ENCODE data around the gene LRRC3. TPM values are rescaled to one million over a fixed set of nuclear protein-coding genes. Genes with fewer than 3 reads are reported as not detected.
"Not testable (repeated sequence)": the region's sequence is repeated elsewhere in the genome, so short reads cannot be mapped to it uniquely, and the experiment has no call there.

LRRC3 gene
- polyA plus RNA-seq, 1 donor (not counting 4 experiments of a cell fraction or from before 2014, with no cell fraction given): 1.4 TPM

- Histone ChIP-seq H3K9ac (ENCODE audit: control insufficient read depth, extremely low read depth, insufficient read depth, low read length) (no peak overlapping the region), H3K9me1 (ENCODE audit: control insufficient read depth, extremely low read depth, insufficient read depth, low read length) (no peaks in the 10 kb centered on the region), H3K4me3 (ENCODE audit: control insufficient read depth in 2 of 3, extremely low read depth in 1 of 3, insufficient read depth in 2 of 3, low read depth in 1 of 3, low read length in 3 of 3) (no peak overlapping the region), H4K20me1 (ENCODE audit: control insufficient read depth, extremely low read depth, insufficient read depth, low read length) (no peaks in the 10 kb centered on the region), H3K27me3 (ENCODE audit: control insufficient read depth, extremely low read depth, insufficient read depth, low read length) (peaks cover 8% of the 10 kb centered on the region), H3K9me3 (ENCODE audit: control insufficient read depth, low read depth, low read length) (peaks cover 1% of the 10 kb centered on the region), H3K4me1 (ENCODE audit: control insufficient read depth, extremely low read depth, insufficient read depth, low read length) (no peaks in the 10 kb centered on the region), H3K36me3 (ENCODE audit: control insufficient read depth in 2 of 2, extremely low read depth in 1 of 2, insufficient read depth in 2 of 2, low read length in 2 of 2) (no peaks in the 10 kb centered on the region), H3K27ac (ENCODE audit: control insufficient read depth, insufficient read depth, low read length) (no peak overlapping the region), H3K4me2 (ENCODE audit: control insufficient read depth, extremely low read depth, insufficient read depth, low read depth, low read length) (no peak overlapping the region), H3K79me2 (ENCODE audit: control insufficient read depth, insufficient read depth, low read length) (no peaks in the 10 kb centered on the region), H2AFZ (ENCODE audit: control insufficient read depth, low read length) (no peak overlapping the region)
- no peak for FAIRE-seq
- no peak for DNase-seq (ENCODE audit: low read depth, low spot score)
- dilution Hi-C loops (cut with MboI; ENCODE audit: extremely low pct_ligation_motif_present, low sequenced_read_pairs): no loop called here
- TF ChIP-seq CTCF (optimal IDR thresholded peaks at IDR 0.05 in 1 of 3, IDR thresholded peaks at IDR 0.05 in 1 of 3, conservative IDR thresholded peaks at IDR 0.05 in 1 of 3; ENCODE audit: extremely low read depth in 1 of 3, insufficient read depth in 2 of 3, low read length in 3 of 3) (no peak), EZH2 (IDR thresholded peaks at IDR 0.05; ENCODE audit: low read length) (no peak)
Measured at GRCh38 chr21:44500111-44500510, 44.8 kb downstream of the LRRC3 start.

GRCh38 chr21:44502171-44502958, 47.1 kb downstream of the LRRC3 start:
- no peak overlapping the region for H3K9ac ChIP-seq (ENCODE audit: control insufficient read depth, extremely low read depth, insufficient read depth, low read length)
- no peaks in the 10 kb centered on the region for H3K9me1 ChIP-seq (ENCODE audit: control insufficient read depth, extremely low read depth, insufficient read depth, low read length)
- no peak overlapping the region for H2AFZ ChIP-seq (ENCODE audit: control insufficient read depth, low read length)
- dilution Hi-C loops (cut with MboI; ENCODE audit: extremely low pct_ligation_motif_present, low sequenced_read_pairs): no loop called here
- DNase-seq (ENCODE audit: low read depth, low spot score) (no peak), FAIRE-seq (no peak)
- no peak overlapping the region for H3K4me2 ChIP-seq (ENCODE audit: control insufficient read depth, extremely low read depth, insufficient read depth, low read depth, low read length)
- no peak overlapping the region for H3K27ac ChIP-seq (ENCODE audit: control insufficient read depth, insufficient read depth, low read length)
- TF ChIP-seq CTCF (optimal IDR thresholded peaks at IDR 0.05 in 1 of 3, IDR thresholded peaks at IDR 0.05 in 1 of 3, conservative IDR thresholded peaks at IDR 0.05 in 1 of 3; ENCODE audit: extremely low read depth in 1 of 3, insufficient read depth in 2 of 3, low read length in 3 of 3) (no peak), EZH2 (IDR thresholded peaks at IDR 0.05; ENCODE audit: low read length) (no peak)
- H3K9me3 ChIP-seq (ENCODE audit: control insufficient read depth, low read depth, low read length): no peaks in the 10 kb centered on the region
- no peaks in the 10 kb centered on the region for H3K36me3 ChIP-seq (ENCODE audit: control insufficient read depth in 2 of 2, extremely low read depth in 1 of 2, insufficient read depth in 2 of 2, low read length in 2 of 2)
- no peaks in the 10 kb centered on the region for H4K20me1 ChIP-seq (ENCODE audit: control insufficient read depth, extremely low read depth, insufficient read depth, low read length)
- no peaks in the 10 kb centered on the region for H3K4me1 ChIP-seq (ENCODE audit: control insufficient read depth, extremely low read depth, insufficient read depth, low read length)
- H3K27me3 ChIP-seq (ENCODE audit: control insufficient read depth, extremely low read depth, insufficient read depth, low read length): peaks cover 8% of the 10 kb centered on the region
- H3K79me2 ChIP-seq (ENCODE audit: control insufficient read depth, insufficient read depth, low read length): no peaks in the 10 kb centered on the region
- no peak overlapping the region for H3K4me3 ChIP-seq (ENCODE audit: control insufficient read depth in 2 of 3, extremely low read depth in 1 of 3, insufficient read depth in 2 of 3, low read depth in 1 of 3, low read length in 3 of 3)

GRCh38 chr21:44503006-44503889, 47.9 kb downstream of the LRRC3 start:
- H3K36me3 ChIP-seq (ENCODE audit: control insufficient read depth in 2 of 2, extremely low read depth in 1 of 2, insufficient read depth in 2 of 2, low read length in 2 of 2); H3K9ac ChIP-seq (ENCODE audit: control insufficient read depth, extremely low read depth, insufficient read depth, low read length); dilution Hi-C loops (cut with MboI; ENCODE audit: extremely low pct_ligation_motif_present, low sequenced_read_pairs); H3K4me3 ChIP-seq (ENCODE audit: control insufficient read depth in 2 of 3, extremely low read depth in 1 of 3, insufficient read depth in 2 of 3, low read depth in 1 of 3, low read length in 3 of 3); H3K4me2 ChIP-seq (ENCODE audit: control insufficient read depth, extremely low read depth, insufficient read depth, low read depth, low read length); H2AFZ ChIP-seq (ENCODE audit: control insufficient read depth, low read length); DNase-seq (ENCODE audit: low read depth, low spot score); H3K4me1 ChIP-seq (ENCODE audit: control insufficient read depth, extremely low read depth, insufficient read depth, low read length); FAIRE-seq; H3K27me3 ChIP-seq (ENCODE audit: control insufficient read depth, extremely low read depth, insufficient read depth, low read length); H3K9me1 ChIP-seq (ENCODE audit: control insufficient read depth, extremely low read depth, insufficient read depth, low read length); H3K9me3 ChIP-seq (ENCODE audit: control insufficient read depth, low read depth, low read length); H3K27ac ChIP-seq (ENCODE audit: control insufficient read depth, insufficient read depth, low read length); H3K79me2 ChIP-seq (ENCODE audit: control insufficient read depth, insufficient read depth, low read length); H4K20me1 ChIP-seq (ENCODE audit: control insufficient read depth, extremely low read depth, insufficient read depth, low read length): not testable (repeated sequence)
